ENCODE measurements around the gene LRBA. TPM values are rescaled to one million over a fixed set of nuclear protein-coding genes. Genes with fewer than 3 reads are reported as not detected.
"Not testable (repeated sequence)": the region's sequence is repeated elsewhere in the genome, so short reads cannot be mapped to it uniquely, and the experiment has no call there.

Gene LRBA
- total RNA-seq, 1 donor = 38.4 TPM

DNA sequence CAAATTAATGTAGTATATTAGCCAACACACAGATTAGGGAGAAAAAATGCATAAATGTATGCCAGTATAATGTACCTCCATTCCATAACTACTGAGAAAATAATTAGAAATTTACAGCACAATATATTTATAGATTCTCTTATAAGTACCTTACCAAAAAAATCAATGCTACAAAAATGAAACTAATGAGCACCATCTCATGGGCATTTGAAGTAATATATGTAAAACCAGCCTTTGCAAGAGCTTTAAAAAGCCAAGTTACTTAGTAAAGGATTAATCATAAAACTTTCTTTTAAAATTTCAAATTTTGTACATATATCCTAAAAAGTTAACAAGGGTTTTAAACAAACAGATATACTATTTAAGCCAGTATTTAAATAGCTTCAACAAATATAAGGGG, 43.2 kb downstream of the LRBA start:
- no peak overlapping the region for H3K4me3 ChIP-seq (ENCODE audit: low read depth, low read length)
- TF ChIP-seq, protein P1, sequence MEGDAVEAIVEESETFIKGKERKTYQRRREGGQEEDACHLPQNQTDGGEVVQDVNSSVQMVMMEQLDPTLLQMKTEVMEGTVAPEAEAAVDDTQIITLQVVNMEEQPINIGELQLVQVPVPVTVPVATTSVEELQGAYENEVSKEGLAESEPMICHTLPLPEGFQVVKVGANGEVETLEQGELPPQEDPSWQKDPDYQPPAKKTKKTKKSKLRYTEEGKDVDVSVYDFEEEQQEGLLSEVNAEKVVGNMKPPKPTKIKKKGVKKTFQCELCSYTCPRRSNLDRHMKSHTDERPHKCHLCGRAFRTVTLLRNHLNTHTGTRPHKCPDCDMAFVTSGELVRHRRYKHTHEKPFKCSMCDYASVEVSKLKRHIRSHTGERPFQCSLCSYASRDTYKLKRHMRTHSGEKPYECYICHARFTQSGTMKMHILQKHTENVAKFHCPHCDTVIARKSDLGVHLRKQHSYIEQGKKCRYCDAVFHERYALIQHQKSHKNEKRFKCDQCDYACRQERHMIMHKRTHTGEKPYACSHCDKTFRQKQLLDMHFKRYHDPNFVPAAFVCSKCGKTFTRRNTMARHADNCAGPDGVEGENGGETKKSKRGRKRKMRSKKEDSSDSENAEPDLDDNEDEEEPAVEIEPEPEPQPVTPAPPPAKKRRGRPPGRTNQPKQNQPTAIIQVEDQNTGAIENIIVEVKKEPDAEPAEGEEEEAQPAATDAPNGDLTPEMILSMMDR (IDR thresholded peaks at IDR 0.05; ENCODE audit: insufficient read depth, low read depth, low read length) = no peak
- no peak for DNase-seq (ENCODE audit: low read depth)

DNA sequence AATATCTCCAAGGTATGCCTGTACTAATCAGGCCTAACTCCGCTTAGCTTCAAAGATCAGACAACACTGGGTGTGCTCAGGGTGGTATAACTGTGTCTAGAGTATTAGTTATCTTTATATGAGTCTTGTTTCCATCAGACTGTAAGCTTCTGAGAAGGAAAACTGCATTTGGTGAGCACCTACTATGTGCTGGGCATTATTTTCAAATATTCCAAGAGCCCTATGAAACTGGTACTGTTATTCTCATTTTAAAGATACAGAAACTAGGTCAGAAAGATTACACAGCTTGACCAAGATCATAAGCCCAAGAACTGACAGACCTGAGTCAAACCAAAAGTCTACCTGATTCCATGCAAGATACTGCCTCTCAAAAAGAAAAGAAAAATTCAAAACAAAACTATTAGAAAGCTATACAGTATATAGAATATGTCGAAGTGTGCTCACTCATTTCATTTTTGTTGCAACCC, 44.4 kb downstream of the LRBA start:
- TF ChIP-seq, protein P1 (IDR thresholded peaks at IDR 0.05; ENCODE audit: insufficient read depth, low read depth, low read length) = no peak
- H3K4me3 ChIP-seq (ENCODE audit: low read depth, low read length) = no peak overlapping the region
- DNase-seq (ENCODE audit: low read depth) = no peak

DNA sequence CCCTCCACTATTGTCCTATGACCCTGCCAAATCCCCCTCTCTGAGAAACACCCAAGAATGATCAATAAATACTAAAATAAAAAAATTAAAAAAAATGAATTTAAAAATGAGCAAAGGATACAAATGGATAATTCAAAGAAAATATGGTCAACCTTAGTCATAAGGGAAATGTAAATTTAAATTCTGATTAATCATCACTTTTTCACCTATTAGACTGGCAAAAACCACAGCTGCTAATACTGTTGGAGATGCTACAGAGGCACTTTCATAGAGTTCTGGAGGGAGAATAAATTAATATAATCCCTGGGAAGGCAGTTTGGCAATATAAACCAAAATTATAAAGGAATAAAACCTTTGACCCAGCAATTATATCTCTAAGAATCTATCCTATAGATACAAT, 50.3 kb downstream of the LRBA start:
- no peak for DNase-seq (ENCODE audit: low read depth)
- TF ChIP-seq, protein P1 (IDR thresholded peaks at IDR 0.05; ENCODE audit: insufficient read depth, low read depth, low read length) = no peak
- H3K4me3 ChIP-seq (ENCODE audit: low read depth, low read length) = no peak overlapping the region

DNA sequence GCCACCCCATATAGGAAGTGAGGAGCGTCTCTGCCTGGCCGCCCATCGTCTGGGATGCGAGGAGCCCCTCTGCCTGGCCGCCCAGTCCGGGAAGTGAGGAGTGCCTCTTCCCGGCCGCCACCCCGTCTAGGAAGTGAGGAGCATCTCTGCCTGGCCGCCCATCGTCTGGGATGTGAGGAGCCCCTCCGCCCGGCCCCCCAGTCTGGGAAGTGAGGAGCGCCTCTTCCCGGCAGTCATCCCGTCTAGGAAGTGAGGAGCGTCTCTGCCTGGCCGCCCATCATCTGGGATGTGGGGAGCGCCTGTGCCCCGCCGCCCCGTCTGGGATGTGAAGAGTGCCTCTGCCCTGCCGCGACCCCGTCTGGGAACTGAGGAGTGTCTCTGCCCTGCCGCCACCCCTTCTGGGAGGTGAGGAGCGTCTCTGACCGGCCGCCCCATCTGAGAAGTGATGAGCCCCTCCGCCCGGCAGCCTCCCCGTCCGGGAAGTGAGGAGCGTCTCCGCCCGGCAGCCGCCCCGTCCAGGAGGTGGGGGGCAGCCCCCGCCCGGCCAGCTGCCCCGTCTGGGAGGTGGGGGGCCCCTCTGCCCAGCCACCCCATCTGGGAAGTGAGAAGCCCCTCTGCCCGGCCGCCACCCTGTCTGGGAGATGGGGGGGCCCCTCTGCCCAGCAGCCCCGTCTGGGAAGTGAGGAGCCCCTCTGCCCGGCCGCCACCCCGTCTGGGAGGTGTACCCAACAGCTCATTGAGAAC, 51.3 kb downstream of the LRBA start:
- not testable (repeated sequence) for DNase-seq (ENCODE audit: low read depth); H3K4me3 ChIP-seq (ENCODE audit: low read depth, low read length)

DNA sequence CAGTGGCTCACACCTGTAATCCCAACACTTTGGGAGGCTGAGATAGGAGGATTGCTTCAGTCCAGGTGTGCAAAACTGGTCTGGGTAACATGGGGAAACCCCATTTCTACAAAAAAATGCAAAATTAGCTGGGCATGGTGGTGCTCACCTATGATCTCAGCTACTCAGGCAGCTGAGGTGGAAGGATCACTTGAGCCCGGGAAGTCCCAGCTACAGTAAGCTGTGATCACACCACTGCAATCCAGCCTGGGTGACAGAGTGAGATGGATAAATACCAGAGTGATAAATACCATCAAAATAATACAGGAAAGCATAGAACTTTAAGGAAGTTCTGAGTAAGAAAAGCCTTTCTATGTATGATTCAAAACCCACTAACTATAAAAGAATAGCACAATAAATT, 52.8 kb downstream of the LRBA start:
- no peak for DNase-seq (ENCODE audit: low read depth)
- TF ChIP-seq, protein P1 (IDR thresholded peaks at IDR 0.05; ENCODE audit: insufficient read depth, low read depth, low read length) = no peak
- H3K4me3 ChIP-seq (ENCODE audit: low read depth, low read length) = no peak overlapping the region

DNA sequence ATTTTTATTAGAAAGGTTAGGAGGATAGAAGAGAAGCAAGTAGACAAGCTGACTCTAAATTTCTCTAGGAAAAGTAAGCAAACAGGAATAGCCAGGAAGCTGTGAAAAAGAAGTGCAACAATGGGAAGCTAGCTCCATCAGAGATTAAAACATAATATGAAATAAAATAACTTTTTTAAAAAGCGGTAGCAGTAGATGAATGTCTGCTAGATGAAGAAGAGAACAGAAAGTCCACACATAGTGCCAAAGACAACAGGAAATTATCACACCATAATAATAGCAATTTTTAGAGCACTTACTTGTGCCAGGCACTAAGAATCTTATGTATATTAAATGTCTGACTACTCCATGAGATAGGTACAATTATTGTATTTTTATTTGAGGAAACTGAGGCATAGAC, 53.5 kb downstream of the LRBA start:
- TF ChIP-seq, protein P1 (IDR thresholded peaks at IDR 0.05; ENCODE audit: insufficient read depth, low read depth, low read length) = no peak
- DNase-seq (ENCODE audit: low read depth) = no peak
- no peak overlapping the region for H3K4me3 ChIP-seq (ENCODE audit: low read depth, low read length)

DNA sequence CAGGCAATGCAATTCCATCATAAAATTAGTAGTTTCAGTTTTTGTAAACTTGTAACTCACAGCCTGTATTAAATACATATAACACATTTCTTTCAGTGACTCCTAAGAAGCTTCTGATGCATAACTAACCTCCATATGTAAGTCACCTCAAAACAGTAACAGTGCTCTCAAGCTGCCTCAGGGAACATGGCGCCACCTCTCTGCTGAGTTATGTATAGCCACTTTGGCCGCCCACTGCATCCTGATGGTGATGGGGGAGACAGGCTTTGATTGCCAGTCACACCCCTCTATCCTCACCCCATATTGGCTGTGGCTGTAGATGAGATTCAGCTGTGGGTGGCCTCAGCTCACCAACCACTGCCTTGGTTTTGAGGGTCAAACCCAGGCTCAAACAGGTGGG, 54.3 kb downstream of the LRBA start:
- H3K4me3 ChIP-seq (ENCODE audit: low read depth, low read length) = no peak overlapping the region
- TF ChIP-seq, protein P1 (IDR thresholded peaks at IDR 0.05; ENCODE audit: insufficient read depth, low read depth, low read length) = peak; percentile 75
- DNase-seq (ENCODE audit: low read depth) = peak; percentile 35

Measured in fibroblast of villous mesenchyme (primary cell).